ENCODE results near the gene HIRA. TPM values are rescaled to one million over a fixed set of nuclear protein-coding genes. Genes with fewer than 3 reads are reported as not detected.
"Not testable (repeated sequence)": the region's sequence is repeated elsewhere in the genome, so short reads cannot be mapped to it uniquely, and the experiment has no call there.

Gene HIRA
- total RNA-seq, 1 experiment from 2014 or later = 23.8 TPM

- CTCF ChIA-PET = no interaction called here
- in situ Hi-C loops (cut with HindIII; ENCODE audit: low pct_unique_long_range_greater_than_20kb, low sequenced_read_pairs) = no loop called here
- BruUV-seq (replicated peaks) = no TSS peak
Measured at GRCh38 chr22:19317865-19318264, 113.7 kb downstream of the HIRA start.

GRCh38 chr22:19307872-19308271 is 123.7 kb downstream of the HIRA start:
- TF ChIP-seq POLR2AphosphoS5 (IDR thresholded peaks at IDR 0.05; ENCODE audit: low read depth, low read length) (no peak), SIN3A (IDR thresholded peaks at IDR 0.05; ENCODE audit: borderline replicate concordance, insufficient read depth, low read depth, low read length) (no peak), TCF7L2 (IDR thresholded peaks at IDR 0.05; ENCODE audit: low read depth, low read length) (no peak), CTCF (IDR thresholded peaks at IDR 0.05) (no peak)
- TF ChIP-seq, protein P1, sequence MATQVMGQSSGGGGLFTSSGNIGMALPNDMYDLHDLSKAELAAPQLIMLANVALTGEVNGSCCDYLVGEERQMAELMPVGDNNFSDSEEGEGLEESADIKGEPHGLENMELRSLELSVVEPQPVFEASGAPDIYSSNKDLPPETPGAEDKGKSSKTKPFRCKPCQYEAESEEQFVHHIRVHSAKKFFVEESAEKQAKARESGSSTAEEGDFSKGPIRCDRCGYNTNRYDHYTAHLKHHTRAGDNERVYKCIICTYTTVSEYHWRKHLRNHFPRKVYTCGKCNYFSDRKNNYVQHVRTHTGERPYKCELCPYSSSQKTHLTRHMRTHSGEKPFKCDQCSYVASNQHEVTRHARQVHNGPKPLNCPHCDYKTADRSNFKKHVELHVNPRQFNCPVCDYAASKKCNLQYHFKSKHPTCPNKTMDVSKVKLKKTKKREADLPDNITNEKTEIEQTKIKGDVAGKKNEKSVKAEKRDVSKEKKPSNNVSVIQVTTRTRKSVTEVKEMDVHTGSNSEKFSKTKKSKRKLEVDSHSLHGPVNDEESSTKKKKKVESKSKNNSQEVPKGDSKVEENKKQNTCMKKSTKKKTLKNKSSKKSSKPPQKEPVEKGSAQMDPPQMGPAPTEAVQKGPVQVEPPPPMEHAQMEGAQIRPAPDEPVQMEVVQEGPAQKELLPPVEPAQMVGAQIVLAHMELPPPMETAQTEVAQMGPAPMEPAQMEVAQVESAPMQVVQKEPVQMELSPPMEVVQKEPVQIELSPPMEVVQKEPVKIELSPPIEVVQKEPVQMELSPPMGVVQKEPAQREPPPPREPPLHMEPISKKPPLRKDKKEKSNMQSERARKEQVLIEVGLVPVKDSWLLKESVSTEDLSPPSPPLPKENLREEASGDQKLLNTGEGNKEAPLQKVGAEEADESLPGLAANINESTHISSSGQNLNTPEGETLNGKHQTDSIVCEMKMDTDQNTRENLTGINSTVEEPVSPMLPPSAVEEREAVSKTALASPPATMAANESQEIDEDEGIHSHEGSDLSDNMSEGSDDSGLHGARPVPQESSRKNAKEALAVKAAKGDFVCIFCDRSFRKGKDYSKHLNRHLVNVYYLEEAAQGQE (IDR thresholded peaks at IDR 0.05; ENCODE audit: insufficient read depth in 1 of 2, low read depth in 2 of 2, low read length in 1 of 2) = no peak
- in situ Hi-C loops (cut with HindIII; ENCODE audit: low pct_unique_long_range_greater_than_20kb, low sequenced_read_pairs) (no loop called here), intact Hi-C loops (cut with micrococcal nuclease; ENCODE audit: unreplicated experiment) (no loop called here)
- no TSS peak for BruUV-seq (replicated peaks)
- H3K4me1 ChIP-seq (ENCODE audit: control insufficient read depth, insufficient read depth, low read length) = no peaks in the 10 kb centered on the region
- H3K4me3 ChIP-seq (ENCODE audit: low read depth in 2 of 2, low read length in 2 of 2) = no peak overlapping the region
- ChIA-PET CTCF (no interaction called here), POLR2A (no interaction called here)
- DNase-seq (ENCODE audit: low read depth, low spot score) (no peak), ATAC-seq (no peak)
- H3K27ac ChIP-seq (ENCODE audit: low read length) = no peak overlapping the region
- no peaks in the 10 kb centered on the region for H3K36me3 ChIP-seq (ENCODE audit: control insufficient read depth, insufficient read depth, low read length)
- no peaks in the 10 kb centered on the region for H3K27me3 ChIP-seq (ENCODE audit: control insufficient read depth, insufficient read depth, low read length)
- no peaks in the 10 kb centered on the region for H3K9me3 ChIP-seq (ENCODE audit: control insufficient read depth, insufficient read depth, low read depth, low read length)

More at GRCh38 chr22:19317865-19318264, 113.7 kb downstream of the HIRA start:
- Histone ChIP-seq H3K27ac (ENCODE audit: low read length) (no peak overlapping the region), H3K4me3 (ENCODE audit: low read depth in 2 of 2, low read length in 2 of 2) (no peak overlapping the region), H3K36me3 (ENCODE audit: control insufficient read depth, insufficient read depth, low read length) (no peaks in the 10 kb centered on the region), H3K27me3 (ENCODE audit: control insufficient read depth, insufficient read depth, low read length) (no peaks in the 10 kb centered on the region), H3K4me1 (ENCODE audit: control insufficient read depth, insufficient read depth, low read length) (no peaks in the 10 kb centered on the region), H3K9me3 (ENCODE audit: control insufficient read depth, insufficient read depth, low read depth, low read length) (0 out of 2 replicates have a peak, but pooled peaks cover 6% of the 10 kb centered on the region)
- DNase-seq (ENCODE audit: low read depth, low spot score) (no peak), ATAC-seq (no peak)
- POLR2A ChIA-PET = interaction anchor here (0.7 kb wide), 1 partner anchor 160 kb away, joined by 4 read pairs; no protein-coding TSS in a partner anchor
- TF ChIP-seq CTCF (IDR thresholded peaks at IDR 0.05) = no peak
- no peak for TF ChIP-seq SIN3A (IDR thresholded peaks at IDR 0.05; ENCODE audit: borderline replicate concordance, insufficient read depth, low read depth, low read length)
- TF ChIP-seq, protein P1 (IDR thresholded peaks at IDR 0.05; ENCODE audit: insufficient read depth in 1 of 2, low read depth in 2 of 2, low read length in 1 of 2) = no peak
- TF ChIP-seq POLR2AphosphoS5 (IDR thresholded peaks at IDR 0.05; ENCODE audit: low read depth, low read length) = no peak
- no peak for TF ChIP-seq TCF7L2 (IDR thresholded peaks at IDR 0.05; ENCODE audit: low read depth, low read length)
- intact Hi-C loops (cut with micrococcal nuclease; ENCODE audit: unreplicated experiment) = no loop called here

DNA sequence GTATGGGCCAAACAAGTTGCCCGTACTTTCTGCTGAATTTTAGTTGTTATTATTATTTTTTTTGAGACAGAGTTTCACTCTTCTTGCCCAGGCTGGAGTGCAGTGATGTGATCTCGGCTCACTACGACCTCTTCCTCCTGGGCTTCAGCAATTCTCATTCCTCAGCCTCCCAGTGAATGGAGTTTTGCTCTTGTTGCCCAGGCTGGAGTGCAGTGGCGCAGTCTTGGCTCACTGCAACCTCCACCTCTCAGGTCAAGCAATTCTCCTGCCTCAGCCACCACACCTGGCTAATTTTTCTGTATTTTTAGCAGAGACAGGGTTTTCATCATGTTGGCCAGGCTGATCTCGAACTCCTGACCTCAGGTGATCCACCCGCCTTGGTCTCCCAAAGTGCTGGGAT is 125.0 kb downstream of the HIRA start:
- H3K4me1 ChIP-seq (ENCODE audit: control insufficient read depth, insufficient read depth, low read length); H3K36me3 ChIP-seq (ENCODE audit: control insufficient read depth, insufficient read depth, low read length); DNase-seq (ENCODE audit: low read depth, low spot score); ATAC-seq; intact Hi-C loops (cut with micrococcal nuclease; ENCODE audit: unreplicated experiment); H3K9me3 ChIP-seq (ENCODE audit: control insufficient read depth, insufficient read depth, low read depth, low read length); H3K4me3 ChIP-seq (ENCODE audit: low read depth in 2 of 2, low read length in 2 of 2); H3K27ac ChIP-seq (ENCODE audit: low read length); in situ Hi-C loops (cut with HindIII; ENCODE audit: low pct_unique_long_range_greater_than_20kb, low sequenced_read_pairs); BruUV-seq (replicated peaks); CTCF ChIA-PET; H3K27me3 ChIP-seq (ENCODE audit: control insufficient read depth, insufficient read depth, low read length); POLR2A ChIA-PET: not testable (repeated sequence)
